C4-2B (cell line): ENCODE data around the gene CTDSP2.

Experiments used
- H3K27ac ChIP-seq: fragments of 450-650 bp; 2 replicates; pipeline ENCODE4 v1.5.1; 2017
- ZFX ChIP-seq: fragments of 450-650 bp; IDR thresholded peaks from 2 replicates; pipeline ENCODE4 v1.6.1; 2017
- TF ChIP-seq, protein P1 (sequence below): fragments of 450-650 bp; conservative IDR thresholded peaks from 2 replicates; pipeline ENCODE4 v1.5.1; 2017; ENCODE audit warnings: mild to moderate bottlenecking

CTDSP2 gene

DNA sequence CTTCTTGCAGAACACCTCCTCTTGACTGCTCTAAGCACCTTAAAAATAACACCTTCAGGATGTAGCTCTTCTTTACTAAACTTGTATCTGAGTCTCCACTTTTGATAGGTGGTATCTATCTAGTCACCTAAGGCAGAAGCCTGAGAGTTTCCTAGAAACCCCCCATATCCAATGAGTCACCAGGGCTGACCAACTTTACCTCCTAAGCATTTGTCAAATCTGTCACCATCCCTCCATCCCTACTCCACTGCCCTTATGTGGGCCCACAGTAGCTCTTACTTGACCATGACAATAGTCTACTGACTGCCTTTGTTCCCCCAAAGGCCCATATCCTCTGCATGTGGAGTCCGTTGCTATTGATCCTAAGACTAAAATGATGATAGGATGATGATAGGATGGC is 43.9 kb downstream of the CTDSP2 start:
- TF ChIP-seq, protein P1, sequence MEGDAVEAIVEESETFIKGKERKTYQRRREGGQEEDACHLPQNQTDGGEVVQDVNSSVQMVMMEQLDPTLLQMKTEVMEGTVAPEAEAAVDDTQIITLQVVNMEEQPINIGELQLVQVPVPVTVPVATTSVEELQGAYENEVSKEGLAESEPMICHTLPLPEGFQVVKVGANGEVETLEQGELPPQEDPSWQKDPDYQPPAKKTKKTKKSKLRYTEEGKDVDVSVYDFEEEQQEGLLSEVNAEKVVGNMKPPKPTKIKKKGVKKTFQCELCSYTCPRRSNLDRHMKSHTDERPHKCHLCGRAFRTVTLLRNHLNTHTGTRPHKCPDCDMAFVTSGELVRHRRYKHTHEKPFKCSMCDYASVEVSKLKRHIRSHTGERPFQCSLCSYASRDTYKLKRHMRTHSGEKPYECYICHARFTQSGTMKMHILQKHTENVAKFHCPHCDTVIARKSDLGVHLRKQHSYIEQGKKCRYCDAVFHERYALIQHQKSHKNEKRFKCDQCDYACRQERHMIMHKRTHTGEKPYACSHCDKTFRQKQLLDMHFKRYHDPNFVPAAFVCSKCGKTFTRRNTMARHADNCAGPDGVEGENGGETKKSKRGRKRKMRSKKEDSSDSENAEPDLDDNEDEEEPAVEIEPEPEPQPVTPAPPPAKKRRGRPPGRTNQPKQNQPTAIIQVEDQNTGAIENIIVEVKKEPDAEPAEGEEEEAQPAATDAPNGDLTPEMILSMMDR = no peak
- no peak for TF ChIP-seq ZFX

GRCh38 chr12:57800965-57801364 is 45.6 kb downstream of the CTDSP2 start:
- TF ChIP-seq, protein P1 = no peak
- TF ChIP-seq ZFX = no peak
- no peak overlapping the region for H3K27ac ChIP-seq

More for the DNA sequence above, 43.9 kb downstream of the CTDSP2 start:
- no peak overlapping the region for H3K27ac ChIP-seq

- no peak for TF ChIP-seq ZFX
- TF ChIP-seq, protein P1 = no peak
- H3K27ac ChIP-seq = no peak overlapping the region
These were observed 48.6 kb downstream of the CTDSP2 start for GRCh38 chr12:57797933-57798332.

DNA sequence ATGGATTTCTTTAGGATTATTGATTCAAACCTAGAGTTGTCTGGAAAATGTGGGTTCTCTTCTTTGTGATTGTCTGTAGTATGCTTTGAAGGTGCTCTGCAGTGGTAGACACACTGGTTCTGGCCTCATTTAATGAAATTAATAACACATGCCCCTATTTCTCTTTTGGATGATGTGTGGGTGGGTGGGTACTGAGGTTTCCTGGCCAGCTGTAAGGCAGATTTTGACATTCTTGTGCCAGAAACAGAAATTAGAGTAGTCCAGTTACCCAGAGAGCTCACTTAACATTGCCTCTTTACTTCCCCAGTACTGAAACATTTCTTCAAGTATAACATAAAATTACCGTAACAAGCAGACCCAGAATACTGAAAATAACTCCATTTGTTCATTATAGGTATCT is 49.5 kb downstream of the CTDSP2 start:
- no peak overlapping the region for H3K27ac ChIP-seq
- TF ChIP-seq, protein P1 = no peak
- TF ChIP-seq ZFX = no peak

- H3K27ac ChIP-seq = no peak overlapping the region
- TF ChIP-seq, protein P1 = no peak
- TF ChIP-seq ZFX = no peak
These were observed 51.2 kb downstream of the CTDSP2 start for GRCh38 chr12:57795354-57795753.

GRCh38 chr12:57793920-57794319 is 52.6 kb downstream of the CTDSP2 start:
- TF ChIP-seq, protein P1 = no peak
- no peak for TF ChIP-seq ZFX
- H3K27ac ChIP-seq = no peak overlapping the region

DNA sequence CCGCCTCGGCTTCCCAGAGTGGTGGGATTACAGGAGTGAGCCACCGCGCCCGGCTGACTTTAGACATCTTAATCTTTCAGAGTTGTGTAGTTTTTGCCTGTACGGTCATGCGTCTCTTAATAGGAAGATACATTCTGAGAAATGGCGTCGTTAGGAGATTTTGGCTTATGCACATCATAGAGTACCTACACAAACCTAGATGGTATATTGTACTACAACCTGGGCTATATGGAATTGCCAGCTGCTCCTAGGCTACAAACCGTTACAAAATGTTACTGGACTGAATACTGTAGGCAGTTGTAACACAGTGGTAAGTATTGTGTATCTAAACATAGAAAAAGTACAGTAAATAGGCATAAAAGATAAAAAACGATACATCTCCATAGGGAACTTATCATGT is 62.7 kb downstream of the CTDSP2 start:
- H3K27ac ChIP-seq = no peak overlapping the region
- TF ChIP-seq ZFX = no peak
- TF ChIP-seq, protein P1 = no peak
